ENCODE measurements around the gene GLOD4. TPM values are rescaled to one million over a fixed set of nuclear protein-coding genes. Genes with fewer than 3 reads are reported as not detected.
"Not testable (repeated sequence)": the region's sequence is repeated elsewhere in the genome, so short reads cannot be mapped to it uniquely, and the experiment has no call there.

Gene GLOD4
- total and polyA plus RNA-seq, 2 donors, result 56.4 to 68.4 TPM

DNA sequence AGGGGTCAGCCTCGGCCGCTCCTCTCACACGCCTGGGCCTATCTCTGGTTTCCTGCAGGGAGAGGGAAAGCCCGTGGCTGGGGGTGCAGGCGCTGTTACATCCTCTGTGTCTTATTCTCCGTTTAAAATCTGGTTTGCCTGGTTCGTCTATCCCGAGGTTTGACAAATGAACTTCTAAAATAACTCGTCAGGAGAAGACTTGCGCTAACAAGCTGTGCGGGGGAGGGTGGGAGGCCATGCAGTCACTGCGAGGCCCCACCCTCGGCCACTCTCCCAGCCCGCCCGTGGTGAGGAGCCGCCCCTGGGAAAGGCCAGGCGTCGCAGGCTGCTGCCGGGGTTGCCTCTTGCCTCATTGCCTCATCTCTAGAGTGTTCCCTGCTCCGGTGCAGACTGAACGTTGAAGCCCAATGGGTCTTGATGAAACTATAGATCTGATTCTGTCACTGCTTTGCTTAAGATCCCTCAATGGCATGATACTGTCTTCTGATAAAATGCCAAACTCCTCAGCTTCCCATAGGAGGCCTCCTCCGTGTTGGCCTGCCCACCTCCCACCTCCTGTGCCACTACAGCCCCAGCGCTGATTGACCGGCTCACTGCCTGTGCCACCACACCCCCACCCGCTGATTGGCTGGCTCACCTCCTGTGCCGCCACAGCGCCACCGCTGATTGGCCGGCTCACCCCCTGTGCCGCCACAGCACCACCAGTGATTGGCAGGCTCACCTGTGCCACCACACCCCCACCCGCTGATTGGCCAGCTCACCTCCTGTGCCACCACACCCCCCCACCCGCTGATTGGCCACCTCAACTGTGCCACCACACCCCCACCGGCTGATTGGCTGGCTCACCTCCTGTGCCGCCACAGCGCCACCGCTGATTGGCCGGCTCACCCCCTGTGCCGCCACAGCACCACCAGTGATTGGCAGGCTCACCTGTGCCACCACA, 8.1 kb upstream of the GLOD4 start:
- not testable (repeated sequence) for H3K9me3 ChIP-seq (ENCODE audit: control insufficient read depth in 2 of 2, insufficient read depth in 1 of 2, low read length in 1 of 2); H3K4me3 ChIP-seq (ENCODE audit: low read length in 2 of 2); H3K4me1 ChIP-seq (ENCODE audit: control insufficient read depth in 2 of 2, insufficient read depth in 2 of 2, low read length in 2 of 2); H3K27me3 ChIP-seq (ENCODE audit: control insufficient read depth in 2 of 2, insufficient read depth in 1 of 2, low read length in 1 of 2)
- DNase-seq (ENCODE audit: low read depth in 6 of 9, low spot score in 9 of 9), result peak in 2 of 9 donors; percentile 12 to 18
- Histone ChIP-seq H3K27ac (ENCODE audit: low read depth in 1 of 2, low read length in 1 of 2) (peak overlapping the region; percentile 17 to 48), H3K36me3 (ENCODE audit: control insufficient read depth in 2 of 2, insufficient read depth in 2 of 2, low read length in 1 of 2) (peaks cover 44% of the 10 kb centered on the region in 2 donors)
- WGBS, result 94% methylated on average over 33 of the region's 38 CpGs

DNA sequence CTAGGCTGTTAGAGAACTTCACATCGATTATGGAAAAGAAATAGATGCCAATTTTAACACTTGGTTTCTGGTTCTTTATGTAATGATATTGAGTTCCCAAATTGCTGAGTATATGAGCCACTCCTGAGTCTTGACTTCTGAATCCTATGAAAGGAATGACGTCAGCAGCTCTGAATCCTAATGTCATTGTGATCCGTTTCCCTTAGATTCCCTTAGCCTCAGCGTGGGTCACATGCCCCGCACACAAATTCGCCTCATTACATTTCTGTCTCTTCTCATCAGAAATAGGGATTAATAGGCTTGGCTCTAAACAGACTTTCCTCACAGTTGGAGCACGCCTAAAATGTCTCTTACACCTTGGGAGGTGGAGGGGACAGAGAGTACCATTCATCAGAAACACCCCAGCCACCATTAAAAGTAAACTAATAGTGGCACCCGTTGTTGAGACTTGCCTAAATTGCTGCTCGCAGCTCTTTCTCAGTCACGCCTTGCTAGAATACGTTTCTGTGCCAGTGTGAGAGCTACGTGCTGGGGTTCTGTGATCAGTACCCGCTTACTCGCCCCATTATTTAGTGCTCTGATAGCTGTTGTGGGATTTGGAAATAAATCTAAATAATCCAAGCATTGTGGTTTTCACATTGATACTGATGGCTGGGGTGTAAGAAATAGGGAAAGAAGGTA, 7.2 kb upstream of the GLOD4 start:
- Histone ChIP-seq H3K4me3 (ENCODE audit: low read length in 2 of 2) (no peak overlapping the region), H3K36me3 (ENCODE audit: control insufficient read depth in 2 of 2, insufficient read depth in 2 of 2, low read length in 1 of 2) (peaks cover 44 to 49% of the 10 kb centered on the region in 2 donors), H3K4me1 (ENCODE audit: control insufficient read depth in 2 of 2, insufficient read depth in 2 of 2, low read length in 2 of 2) (peaks cover 0 to 5% of the 10 kb centered on the region in 2 donors), H3K27me3 (ENCODE audit: control insufficient read depth in 2 of 2, insufficient read depth in 1 of 2, low read length in 1 of 2) (no peaks in the 10 kb centered on the region), H3K9me3 (ENCODE audit: control insufficient read depth in 2 of 2, insufficient read depth in 1 of 2, low read length in 1 of 2) (no peaks in the 10 kb centered on the region), H3K27ac (ENCODE audit: low read depth in 1 of 2, low read length in 1 of 2) (peak overlapping the region; percentile 2 to 48)
- WGBS, result 95% methylated on average over 14 of the region's 14 CpGs
- DNase-seq (ENCODE audit: low read depth in 6 of 9, low spot score in 9 of 9), result no peak

DNA sequence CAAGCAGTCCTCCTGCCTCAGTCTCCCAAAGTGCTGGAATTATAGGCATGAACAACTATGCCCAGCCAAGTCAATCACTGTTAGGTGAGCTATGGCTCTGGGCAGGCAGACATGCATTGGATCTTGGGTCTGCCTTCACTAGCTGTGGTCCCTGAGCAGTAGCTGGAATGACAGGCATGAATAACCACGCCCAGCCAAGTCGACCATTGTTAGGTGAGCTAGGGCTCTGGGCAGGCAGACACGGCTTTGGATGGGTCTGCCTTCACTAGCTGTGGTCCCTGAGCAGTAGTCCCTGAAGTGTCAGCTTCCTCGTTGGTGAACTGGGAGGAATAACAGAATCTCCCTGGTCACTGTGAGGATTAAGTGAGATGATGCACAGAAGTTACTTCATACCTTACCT, 6.5 kb upstream of the GLOD4 start:
- H3K27me3 ChIP-seq (ENCODE audit: control insufficient read depth in 2 of 2, insufficient read depth in 1 of 2, low read length in 1 of 2), result no peaks in the 10 kb centered on the region
- DNase-seq (ENCODE audit: low read depth in 6 of 9, low spot score in 9 of 9), result no peak
- H3K9me3 ChIP-seq (ENCODE audit: control insufficient read depth in 2 of 2, insufficient read depth in 1 of 2, low read length in 1 of 2), result no peaks in the 10 kb centered on the region
- WGBS, result 95% methylated on average over 4 of the region's 4 CpGs
- H3K27ac ChIP-seq (ENCODE audit: low read depth in 1 of 2, low read length in 1 of 2), result no peak overlapping the region
- H3K4me1 ChIP-seq (ENCODE audit: control insufficient read depth in 2 of 2, insufficient read depth in 2 of 2, low read length in 2 of 2), result peaks cover 0 to 3% of the 10 kb centered on the region in 2 donors
- H3K4me3 ChIP-seq (ENCODE audit: low read length in 2 of 2), result no peak overlapping the region
- H3K36me3 ChIP-seq (ENCODE audit: control insufficient read depth in 2 of 2, insufficient read depth in 2 of 2, low read length in 1 of 2), result peaks cover 42 to 49% of the 10 kb centered on the region in 2 donors

DNA sequence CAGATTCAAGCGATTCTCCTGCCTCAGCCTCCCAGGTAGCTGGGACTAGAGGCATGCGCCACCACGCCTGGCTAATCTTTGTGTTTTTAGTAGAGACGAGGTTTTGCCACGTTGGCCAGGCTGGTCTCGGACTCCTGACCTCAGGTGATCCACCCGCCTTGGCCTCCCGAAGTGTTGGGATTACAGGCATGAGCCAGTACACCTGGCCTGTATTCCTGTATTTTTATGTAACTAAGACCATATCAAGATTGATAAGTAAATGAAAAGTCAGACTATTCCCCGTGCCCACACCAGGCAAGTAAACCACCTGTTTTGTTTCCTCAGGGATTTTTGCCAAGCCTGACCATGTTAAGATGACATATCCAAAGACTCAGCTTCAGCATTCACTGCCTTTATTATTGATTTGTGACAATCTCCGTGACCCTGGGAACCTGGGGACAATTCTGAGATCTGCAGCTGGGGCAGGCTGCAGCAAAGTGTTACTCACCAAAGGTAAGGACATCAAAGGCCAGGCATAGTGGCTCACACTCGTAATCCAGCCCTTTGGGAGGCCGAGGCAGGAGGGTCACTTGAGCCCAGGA, 5.7 kb upstream of the GLOD4 start:
- peaks cover 6 to 8% of the 10 kb centered on the region in 2 donors for H3K4me1 ChIP-seq (ENCODE audit: control insufficient read depth in 2 of 2, insufficient read depth in 2 of 2, low read length in 2 of 2)
- H3K36me3 ChIP-seq (ENCODE audit: control insufficient read depth in 2 of 2, insufficient read depth in 2 of 2, low read length in 1 of 2), result peaks cover 37 to 49% of the 10 kb centered on the region in 2 donors
- no peak overlapping the region for H3K4me3 ChIP-seq (ENCODE audit: low read length in 2 of 2)
- H3K27me3 ChIP-seq (ENCODE audit: control insufficient read depth in 2 of 2, insufficient read depth in 1 of 2, low read length in 1 of 2), result no peaks in the 10 kb centered on the region
- DNase-seq (ENCODE audit: low read depth in 6 of 9, low spot score in 9 of 9), result no peak
- H3K9me3 ChIP-seq (ENCODE audit: control insufficient read depth in 2 of 2, insufficient read depth in 1 of 2, low read length in 1 of 2), result no peaks in the 10 kb centered on the region
- H3K27ac ChIP-seq (ENCODE audit: low read depth in 1 of 2, low read length in 1 of 2), result no peak overlapping the region
- WGBS, result 95% methylated on average over 12 of the region's 12 CpGs

DNA sequence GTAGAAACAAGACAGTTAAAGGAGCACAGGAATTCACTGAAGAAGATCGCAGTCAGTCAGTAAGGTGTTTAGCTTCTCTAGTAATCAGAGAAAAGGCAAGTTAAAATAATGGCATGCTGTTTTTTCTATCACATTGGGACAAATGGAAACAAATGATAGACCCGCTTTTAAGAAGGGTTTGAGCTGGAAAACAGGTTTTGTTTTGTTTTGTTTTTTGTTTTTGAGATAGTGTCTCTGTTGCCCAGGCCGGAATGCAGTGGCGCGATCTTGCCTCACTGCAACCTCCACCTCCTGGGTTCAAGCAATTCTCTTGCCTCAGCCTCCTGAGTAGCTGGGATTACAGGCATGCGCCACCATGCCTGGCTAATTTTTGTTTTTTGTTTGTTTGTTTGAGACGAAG, 3.8 kb upstream of the GLOD4 start:
- H3K27ac ChIP-seq (ENCODE audit: low read depth in 1 of 2, low read length in 1 of 2); H3K4me3 ChIP-seq (ENCODE audit: low read length in 2 of 2); H3K9me3 ChIP-seq (ENCODE audit: control insufficient read depth in 2 of 2, insufficient read depth in 1 of 2, low read length in 1 of 2); DNase-seq (ENCODE audit: low read depth in 6 of 9, low spot score in 9 of 9); H3K27me3 ChIP-seq (ENCODE audit: control insufficient read depth in 2 of 2, insufficient read depth in 1 of 2, low read length in 1 of 2): not testable (repeated sequence)
- Histone ChIP-seq H3K4me1 (ENCODE audit: control insufficient read depth in 2 of 2, insufficient read depth in 2 of 2, low read length in 2 of 2) (peaks cover 12 to 15% of the 10 kb centered on the region in 2 donors), H3K36me3 (ENCODE audit: control insufficient read depth in 2 of 2, insufficient read depth in 2 of 2, low read length in 1 of 2) (peaks cover 26 to 37% of the 10 kb centered on the region in 2 donors)
- 91% methylated on average over 7 of the region's 7 CpGs for WGBS

DNA sequence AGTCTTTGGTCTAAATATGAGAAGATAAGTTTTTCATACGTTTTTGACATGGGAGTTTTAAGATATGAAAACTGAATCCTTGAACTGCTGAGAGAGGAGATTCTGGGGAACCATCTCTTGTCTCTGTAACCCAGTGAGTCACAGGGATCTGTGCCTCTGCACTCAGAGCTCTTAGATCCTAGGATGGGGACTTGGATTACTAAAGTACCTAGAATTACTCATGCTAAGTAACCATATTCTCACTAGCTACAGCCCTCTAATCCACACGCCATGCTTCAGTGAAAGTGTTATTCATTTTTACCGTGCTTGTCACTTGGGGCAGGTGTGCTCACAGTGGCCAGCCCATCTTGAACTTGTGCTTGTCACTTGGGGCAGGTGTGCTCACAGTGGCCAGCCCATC, 2.1 kb upstream of the GLOD4 start:
- H3K27ac ChIP-seq (ENCODE audit: low read depth in 1 of 2, low read length in 1 of 2), result no peak overlapping the region
- H3K36me3 ChIP-seq (ENCODE audit: control insufficient read depth in 2 of 2, insufficient read depth in 2 of 2, low read length in 1 of 2), result peaks cover 12 to 28% of the 10 kb centered on the region in 2 donors
- DNase-seq (ENCODE audit: low read depth in 6 of 9, low spot score in 9 of 9), result no peak
- H3K27me3 ChIP-seq (ENCODE audit: control insufficient read depth in 2 of 2, insufficient read depth in 1 of 2, low read length in 1 of 2), result no peaks in the 10 kb centered on the region
- H3K9me3 ChIP-seq (ENCODE audit: control insufficient read depth in 2 of 2, insufficient read depth in 1 of 2, low read length in 1 of 2), result no peaks in the 10 kb centered on the region
- no peak overlapping the region for H3K4me3 ChIP-seq (ENCODE audit: low read length in 2 of 2)
- WGBS, result 92% methylated on average over 3 of the region's 3 CpGs
- H3K4me1 ChIP-seq (ENCODE audit: control insufficient read depth in 2 of 2, insufficient read depth in 2 of 2, low read length in 2 of 2), result peaks cover 12% of the 10 kb centered on the region in 2 donors

DNA sequence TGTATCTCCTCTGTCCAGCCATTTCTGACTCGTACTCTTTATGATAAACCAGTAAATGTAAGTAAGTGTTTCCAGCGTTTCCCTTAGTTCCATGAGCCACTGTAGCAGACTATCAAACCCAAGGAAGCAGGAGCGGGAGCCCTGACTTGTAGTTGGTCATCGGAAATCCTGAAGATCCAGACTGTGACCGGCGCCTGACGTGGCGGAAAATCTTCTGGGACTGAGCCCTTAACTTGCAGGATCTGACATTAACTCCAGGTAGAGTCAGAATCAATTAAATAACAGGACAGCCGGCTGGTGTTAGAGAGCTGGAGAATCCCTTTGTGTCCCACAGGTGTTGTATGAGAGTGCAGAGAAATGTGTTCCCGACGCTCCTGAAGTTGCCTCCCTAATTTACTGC, 4.0 kb downstream of the GLOD4 start:
- no peaks in the 10 kb centered on the region for H3K9me3 ChIP-seq (ENCODE audit: control insufficient read depth in 2 of 2, insufficient read depth in 1 of 2, low read length in 1 of 2)
- no peak overlapping the region for H3K27ac ChIP-seq (ENCODE audit: low read depth in 1 of 2, low read length in 1 of 2)
- no peak for DNase-seq (ENCODE audit: low read depth in 6 of 9, low spot score in 9 of 9)
- WGBS, result 97% methylated on average over 11 of the region's 11 CpGs
- peaks cover 10 to 11% of the 10 kb centered on the region in 2 donors for H3K4me1 ChIP-seq (ENCODE audit: control insufficient read depth in 2 of 2, insufficient read depth in 2 of 2, low read length in 2 of 2)
- H3K27me3 ChIP-seq (ENCODE audit: control insufficient read depth in 2 of 2, insufficient read depth in 1 of 2, low read length in 1 of 2), result no peaks in the 10 kb centered on the region
- H3K4me3 ChIP-seq (ENCODE audit: low read length in 2 of 2), result no peak overlapping the region
- peaks cover 41 to 55% of the 10 kb centered on the region in 2 donors for H3K36me3 ChIP-seq (ENCODE audit: control insufficient read depth in 2 of 2, insufficient read depth in 2 of 2, low read length in 1 of 2)

DNA sequence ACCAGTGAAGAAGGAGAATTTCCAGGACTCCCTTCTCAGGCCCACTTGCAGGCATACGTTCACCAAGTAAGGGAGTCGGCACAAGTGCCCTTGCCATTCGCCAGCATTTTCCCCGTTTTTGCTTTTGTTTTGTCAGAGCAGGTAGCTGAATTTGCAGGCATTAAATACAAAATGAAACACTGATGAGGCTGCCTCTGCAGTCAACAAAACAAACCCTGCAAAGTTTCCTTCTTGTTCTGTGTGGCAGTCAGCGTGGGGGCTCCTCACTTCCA, 7.8 kb downstream of the GLOD4 start:
- Histone ChIP-seq H3K27ac (ENCODE audit: low read depth in 1 of 2, low read length in 1 of 2) (no peak overlapping the region), H3K27me3 (ENCODE audit: control insufficient read depth in 2 of 2, insufficient read depth in 1 of 2, low read length in 1 of 2) (no peaks in the 10 kb centered on the region), H3K9me3 (ENCODE audit: control insufficient read depth in 2 of 2, insufficient read depth in 1 of 2, low read length in 1 of 2) (no peaks in the 10 kb centered on the region), H3K4me1 (ENCODE audit: control insufficient read depth in 2 of 2, insufficient read depth in 2 of 2, low read length in 2 of 2) (no peaks in the 10 kb centered on the region), H3K4me3 (ENCODE audit: low read length in 2 of 2) (no peak overlapping the region), H3K36me3 (ENCODE audit: control insufficient read depth in 2 of 2, insufficient read depth in 2 of 2, low read length in 1 of 2) (peaks cover 56 to 75% of the 10 kb centered on the region in 2 donors)
- no peak for DNase-seq (ENCODE audit: low read depth in 6 of 9, low spot score in 9 of 9)
- 98% methylated on average over 5 of the region's 5 CpGs for WGBS
